ENCODE data around the gene KLHDC8A.

DNA sequence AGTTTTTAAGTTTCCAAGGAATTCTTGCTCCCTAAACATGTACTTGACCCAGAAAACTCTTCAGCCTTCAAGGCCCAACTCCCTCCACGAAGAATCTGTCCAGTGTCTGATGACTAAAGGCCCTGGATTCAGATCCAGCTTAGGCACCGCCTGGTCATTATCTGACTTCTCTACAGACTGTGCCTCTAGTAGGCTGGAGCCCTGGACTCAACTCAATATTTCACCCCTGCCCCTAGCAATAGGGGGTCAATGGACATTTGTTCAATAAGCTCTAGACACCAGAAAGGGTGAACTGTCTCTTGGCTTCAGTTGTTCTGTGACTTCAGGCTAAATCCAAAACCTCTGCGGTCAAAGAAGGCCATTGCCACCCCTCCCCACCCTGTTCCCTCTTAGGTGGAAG is 69.6 kb downstream of the KLHDC8A start:
- TF ChIP-seq MAZ (IDR thresholded peaks at IDR 0.05; ENCODE audit: borderline replicate concordance, low read depth, low read length), result no peak
- TF ChIP-seq, protein P1, sequence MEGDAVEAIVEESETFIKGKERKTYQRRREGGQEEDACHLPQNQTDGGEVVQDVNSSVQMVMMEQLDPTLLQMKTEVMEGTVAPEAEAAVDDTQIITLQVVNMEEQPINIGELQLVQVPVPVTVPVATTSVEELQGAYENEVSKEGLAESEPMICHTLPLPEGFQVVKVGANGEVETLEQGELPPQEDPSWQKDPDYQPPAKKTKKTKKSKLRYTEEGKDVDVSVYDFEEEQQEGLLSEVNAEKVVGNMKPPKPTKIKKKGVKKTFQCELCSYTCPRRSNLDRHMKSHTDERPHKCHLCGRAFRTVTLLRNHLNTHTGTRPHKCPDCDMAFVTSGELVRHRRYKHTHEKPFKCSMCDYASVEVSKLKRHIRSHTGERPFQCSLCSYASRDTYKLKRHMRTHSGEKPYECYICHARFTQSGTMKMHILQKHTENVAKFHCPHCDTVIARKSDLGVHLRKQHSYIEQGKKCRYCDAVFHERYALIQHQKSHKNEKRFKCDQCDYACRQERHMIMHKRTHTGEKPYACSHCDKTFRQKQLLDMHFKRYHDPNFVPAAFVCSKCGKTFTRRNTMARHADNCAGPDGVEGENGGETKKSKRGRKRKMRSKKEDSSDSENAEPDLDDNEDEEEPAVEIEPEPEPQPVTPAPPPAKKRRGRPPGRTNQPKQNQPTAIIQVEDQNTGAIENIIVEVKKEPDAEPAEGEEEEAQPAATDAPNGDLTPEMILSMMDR (conservative IDR thresholded peaks at IDR 0.05; ENCODE audit: low read depth, low read length), result no peak
- TF ChIP-seq POLR2A (IDR thresholded peaks at IDR 0.05; ENCODE audit: low read depth, low read length), result no peak
- TF ChIP-seq RAD21 (IDR thresholded peaks at IDR 0.05; ENCODE audit: low read length), result no peak
- TF ChIP-seq BHLHE40 (IDR thresholded peaks at IDR 0.05; ENCODE audit: low read depth, low read length), result no peak
- no peak for TF ChIP-seq MAFK (IDR thresholded peaks at IDR 0.05; ENCODE audit: low read depth, low read length)
- TF ChIP-seq, protein P2, sequence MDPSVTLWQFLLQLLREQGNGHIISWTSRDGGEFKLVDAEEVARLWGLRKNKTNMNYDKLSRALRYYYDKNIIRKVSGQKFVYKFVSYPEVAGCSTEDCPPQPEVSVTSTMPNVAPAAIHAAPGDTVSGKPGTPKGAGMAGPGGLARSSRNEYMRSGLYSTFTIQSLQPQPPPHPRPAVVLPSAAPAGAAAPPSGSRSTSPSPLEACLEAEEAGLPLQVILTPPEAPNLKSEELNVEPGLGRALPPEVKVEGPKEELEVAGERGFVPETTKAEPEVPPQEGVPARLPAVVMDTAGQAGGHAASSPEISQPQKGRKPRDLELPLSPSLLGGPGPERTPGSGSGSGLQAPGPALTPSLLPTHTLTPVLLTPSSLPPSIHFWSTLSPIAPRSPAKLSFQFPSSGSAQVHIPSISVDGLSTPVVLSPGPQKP (IDR thresholded peaks at IDR 0.05; ENCODE audit: borderline replicate concordance, low read depth, low read length), result no peak
- no peak for TF ChIP-seq SMC3 (IDR thresholded peaks at IDR 0.05; ENCODE audit: low read depth, low read length)

All from IMR-90 (cell line).